GM23248 (cell line): ENCODE results near the gene THG1L.

Experiments used
- EZH2 ChIP-seq: fragments of 200-600 bp; sonication (generic); IDR thresholded peaks from 2 replicates; pipeline ENCODE4 v1.6.1; 2018; ENCODE audit warnings: antibody characterized with exemption, mild to moderate bottlenecking; ENCODE audit not compliant: insufficient read depth, poor library complexity, severe bottlenecking
- EZH2phosphoT487 ChIP-seq: fragments of 200-600 bp; sonication (generic); IDR thresholded peaks from 2 replicates; pipeline ENCODE4 v1.6.1; 2018; ENCODE audit warnings: antibody characterized with exemption, moderate library complexity, mild to moderate bottlenecking, low read depth; ENCODE audit not compliant: insufficient read depth

- TF ChIP-seq EZH2 = no peak
- no peak for TF ChIP-seq EZH2phosphoT487
These were observed 24.9 kb downstream of the THG1L start for GRCh38 chr5:157756122-157756521.
